ENCODE data around the gene MMP15.

DNA sequence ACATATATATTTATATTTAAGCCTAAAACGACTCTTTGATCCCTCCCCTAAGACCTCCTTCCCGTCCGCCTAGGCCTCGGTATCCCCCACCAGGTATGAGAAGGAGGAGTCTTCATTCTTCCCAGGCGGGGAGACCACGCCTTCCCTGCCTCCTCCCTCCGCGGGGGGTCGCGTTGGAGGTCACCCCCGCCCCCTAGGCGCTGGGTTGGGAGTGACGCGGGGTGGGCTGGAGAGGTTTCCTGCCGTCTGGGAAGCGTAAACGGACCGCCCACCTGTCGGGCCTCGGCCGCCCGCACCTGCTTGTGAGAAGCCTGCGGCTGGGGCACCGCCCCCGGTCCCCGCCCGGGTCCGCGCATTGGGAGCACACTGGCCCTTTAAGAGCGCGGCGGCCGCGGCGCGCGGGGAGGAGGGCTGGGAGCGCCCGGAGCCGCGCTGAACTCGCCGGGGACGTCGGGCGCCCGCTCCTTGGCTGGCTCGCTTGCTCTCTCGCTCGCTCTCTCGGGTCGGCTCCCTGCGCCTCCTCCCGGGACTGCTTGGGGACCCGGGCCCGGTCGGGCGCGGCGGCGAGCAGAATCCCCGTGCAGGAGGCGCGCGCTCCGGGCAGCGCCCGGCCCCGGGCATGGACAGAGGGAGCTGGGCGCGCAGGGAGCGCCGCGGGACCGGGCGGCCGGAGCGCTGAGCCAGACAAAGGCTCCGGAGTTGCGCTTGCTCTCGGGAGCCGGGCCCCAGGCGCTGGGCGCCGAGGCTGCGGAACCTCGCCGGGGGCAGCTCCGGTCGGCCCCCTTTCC is at the start of gene MMP15:
- TF ChIP-seq, protein P1, sequence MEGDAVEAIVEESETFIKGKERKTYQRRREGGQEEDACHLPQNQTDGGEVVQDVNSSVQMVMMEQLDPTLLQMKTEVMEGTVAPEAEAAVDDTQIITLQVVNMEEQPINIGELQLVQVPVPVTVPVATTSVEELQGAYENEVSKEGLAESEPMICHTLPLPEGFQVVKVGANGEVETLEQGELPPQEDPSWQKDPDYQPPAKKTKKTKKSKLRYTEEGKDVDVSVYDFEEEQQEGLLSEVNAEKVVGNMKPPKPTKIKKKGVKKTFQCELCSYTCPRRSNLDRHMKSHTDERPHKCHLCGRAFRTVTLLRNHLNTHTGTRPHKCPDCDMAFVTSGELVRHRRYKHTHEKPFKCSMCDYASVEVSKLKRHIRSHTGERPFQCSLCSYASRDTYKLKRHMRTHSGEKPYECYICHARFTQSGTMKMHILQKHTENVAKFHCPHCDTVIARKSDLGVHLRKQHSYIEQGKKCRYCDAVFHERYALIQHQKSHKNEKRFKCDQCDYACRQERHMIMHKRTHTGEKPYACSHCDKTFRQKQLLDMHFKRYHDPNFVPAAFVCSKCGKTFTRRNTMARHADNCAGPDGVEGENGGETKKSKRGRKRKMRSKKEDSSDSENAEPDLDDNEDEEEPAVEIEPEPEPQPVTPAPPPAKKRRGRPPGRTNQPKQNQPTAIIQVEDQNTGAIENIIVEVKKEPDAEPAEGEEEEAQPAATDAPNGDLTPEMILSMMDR (IDR thresholded peaks at IDR 0.05; ENCODE audit: insufficient read depth, low read depth, low read length), result no peak
- no peak for TF ChIP-seq EZH2 (IDR thresholded peaks at IDR 0.05; ENCODE audit: insufficient read depth, low read length)

Data from astrocyte (in vitro differentiated cells and primary cell).